HG03196 (cell line): Measurements from ENCODE around the gene DUSP23.

Source experiments
- ATAC-seq: cut with Tn5 transposase; IDR thresholded peaks from one replicate; pipeline ENCODE4 v1.9.1; 2021; ENCODE audit not compliant: unreplicated experiment

The DUSP23 gene

GRCh38 chr1:159780583-159781582, at the start of gene DUSP23:
Gene DUSP23 (plus strand): TSS chr1:159780962. CDS start chr1:159781101, 139 bp downstream.
- ATAC-seq, result peak; percentile 98

- no peak for ATAC-seq
Measured at GRCh38 chr1:159737238-159737916, 43.4 kb upstream of the DUSP23 start.

GRCh38 chr1:159743651-159744410, 36.9 kb upstream of the DUSP23 start:
- no peak for ATAC-seq

GRCh38 chr1:159746666-159747065, 34.1 kb upstream of the DUSP23 start:
- ATAC-seq, result no peak

- no peak for ATAC-seq
Measured at GRCh38 chr1:159748370-159748769, 32.4 kb upstream of the DUSP23 start.

- ATAC-seq, result no peak
Measured at GRCh38 chr1:159749630-159750029, 31.1 kb upstream of the DUSP23 start.

GRCh38 chr1:159750621-159751020, 30.1 kb upstream of the DUSP23 start:
- no peak for ATAC-seq

- no peak for ATAC-seq
Measured at GRCh38 chr1:159751031-159751430, 29.7 kb upstream of the DUSP23 start.

GRCh38 chr1:159752135-159752580, 28.6 kb upstream of the DUSP23 start:
- no peak for ATAC-seq

GRCh38 chr1:159753386-159753785, 27.4 kb upstream of the DUSP23 start:
- no peak for ATAC-seq

GRCh38 chr1:159755451-159756007, 25.2 kb upstream of the DUSP23 start:
- ATAC-seq, result no peak

GRCh38 chr1:159756397-159756796, 24.4 kb upstream of the DUSP23 start:
- ATAC-seq, result no peak

- ATAC-seq, result no peak
Measured at GRCh38 chr1:159763686-159764085, 17.1 kb upstream of the DUSP23 start.

GRCh38 chr1:159765806-159766205, 15.0 kb upstream of the DUSP23 start:
- ATAC-seq, result no peak

GRCh38 chr1:159771127-159771895, 9.5 kb upstream of the DUSP23 start:
- no peak for ATAC-seq

GRCh38 chr1:159774465-159774864, 6.3 kb upstream of the DUSP23 start:
- ATAC-seq, result no peak

- no peak for ATAC-seq
Measured at GRCh38 chr1:159775716-159776115, 5.0 kb upstream of the DUSP23 start.

- no peak for ATAC-seq
Measured at GRCh38 chr1:159778266-159778665, 2.5 kb upstream of the DUSP23 start.

GRCh38 chr1:159779403-159779851, 1.3 kb upstream of the DUSP23 start:
- ATAC-seq, result no peak

- no peak for ATAC-seq
Measured at GRCh38 chr1:159781992-159782391, 1.2 kb downstream of the DUSP23 start.
